CD4-positive, alpha-beta T cell treated with Interleukin-12 subunit alpha and Interleukin-12 subunit beta, for 1 hour (primary cell): Measurements from ENCODE around the gene PAM16.
"Not testable (repeated sequence)": the region's sequence is repeated elsewhere in the genome, so short reads cannot be mapped to it uniquely, and the experiment has no call there.

ENCODE experiments used
- DNase-seq: peaks from one replicate; pipeline ENCODE4 v3.0.0-alpha.2; 2020

The PAM16 gene

DNA sequence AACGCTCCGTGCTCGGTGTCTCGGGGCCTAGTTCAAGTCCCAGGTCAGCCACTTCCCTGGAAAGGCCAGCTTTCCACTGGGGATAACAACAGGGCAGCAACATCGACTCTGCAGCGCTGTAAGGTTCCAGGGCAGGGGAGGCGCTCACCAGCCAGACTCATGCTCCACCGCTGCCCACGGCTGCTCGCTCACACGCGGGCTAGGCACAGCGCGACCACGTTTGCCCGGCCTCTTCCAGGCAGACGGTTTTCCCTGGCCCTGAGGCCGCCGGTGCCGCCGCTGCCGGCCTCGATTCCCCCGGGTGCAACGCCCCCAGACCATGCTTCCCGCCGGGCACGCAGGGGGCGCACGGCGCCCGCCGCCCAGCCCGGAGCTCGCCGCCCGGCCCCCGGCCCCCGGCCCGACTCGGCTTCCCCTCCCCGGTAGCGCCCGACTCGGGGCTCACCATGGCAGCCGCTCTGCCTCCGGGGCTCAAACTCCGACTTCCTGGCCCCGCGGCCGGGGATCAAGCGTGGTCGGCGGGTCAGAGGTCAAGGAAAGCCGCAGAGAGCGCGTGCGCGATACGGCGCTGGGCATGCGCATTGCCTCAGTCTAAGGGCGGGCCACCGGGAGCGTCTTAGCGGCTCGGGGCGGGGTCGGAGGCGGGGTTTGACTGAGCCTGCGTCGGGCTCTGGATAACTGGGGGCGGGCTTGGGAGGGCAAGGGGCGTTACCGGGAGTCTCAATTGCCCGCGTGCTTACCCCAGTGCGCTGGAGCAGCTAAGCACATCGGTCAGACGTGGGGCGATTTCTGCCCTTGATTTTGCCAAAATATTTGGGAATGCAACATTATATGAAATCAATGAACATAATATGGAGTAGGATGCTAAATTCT is at the start of gene PAM16:
PAM16 (minus strand) TSS at position 535 of the 873 bp plus-strand sequence; CDS start at position 448, 87 bp downstream.
- DNase-seq: peak; percentile 98

DNA sequence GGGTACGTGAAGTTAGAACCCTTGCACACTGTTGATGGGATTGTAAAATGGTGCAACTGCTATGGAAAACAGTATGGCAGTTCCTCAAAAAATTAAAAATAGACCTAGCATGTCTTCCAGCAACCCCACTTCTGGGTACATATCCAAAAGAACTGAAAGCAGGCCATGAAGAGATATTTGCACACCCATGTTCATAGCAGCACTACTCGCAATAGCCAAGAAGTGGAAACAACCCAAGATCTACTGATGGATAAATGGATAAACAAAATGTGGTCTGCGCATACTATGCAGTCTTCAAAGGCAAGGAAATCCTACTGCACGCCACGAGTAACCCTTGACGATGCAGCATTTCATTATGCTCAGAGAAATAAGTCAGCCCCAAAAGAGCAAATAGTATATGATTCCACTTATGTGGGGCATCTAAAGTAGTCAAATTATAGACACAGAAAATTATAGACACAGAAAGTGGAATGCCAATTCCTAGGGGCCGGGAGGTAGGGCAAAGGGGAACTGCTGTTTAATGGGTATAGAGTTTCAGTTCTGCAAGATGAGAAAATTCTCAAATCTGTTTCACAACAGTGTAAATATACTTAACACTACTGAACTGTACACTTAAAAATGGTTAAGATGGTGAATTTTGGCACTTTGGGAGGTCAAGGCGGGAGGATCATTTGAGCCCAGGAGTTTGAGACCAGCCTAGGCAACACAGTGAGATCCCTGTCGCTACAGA is 48.0 kb upstream of the PAM16 start:
- no peak for DNase-seq

DNA sequence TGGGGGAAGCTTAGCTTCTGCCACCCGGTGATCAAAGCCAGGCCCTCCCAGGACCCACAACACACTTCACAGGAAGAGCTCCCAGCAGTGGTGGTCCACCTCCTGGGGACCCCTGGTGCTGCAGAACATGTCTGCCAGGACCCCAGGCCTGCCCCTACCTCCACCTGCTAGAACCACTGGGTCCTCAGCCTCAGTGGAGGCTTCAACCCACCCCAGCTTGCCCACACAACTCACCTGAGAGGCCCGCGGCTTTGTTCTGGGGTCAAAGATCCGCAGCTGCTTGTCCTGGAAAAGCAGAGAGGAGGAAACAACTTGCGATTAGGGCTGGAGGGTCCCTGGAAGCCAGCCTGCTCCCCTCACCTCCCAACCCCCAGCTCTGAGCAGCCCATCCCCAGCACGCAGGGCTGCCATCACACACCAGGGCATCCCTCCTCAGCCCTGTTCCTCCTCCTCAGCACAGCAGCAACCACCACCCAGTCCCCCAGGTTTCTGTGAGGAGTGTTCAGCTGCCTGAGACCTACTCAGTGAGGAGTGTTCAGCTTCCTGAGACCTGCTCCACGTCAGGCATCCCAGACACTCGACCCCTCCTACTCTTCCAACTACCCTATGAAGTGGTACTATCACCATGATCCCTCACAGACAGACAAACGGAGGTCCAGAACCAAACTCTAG is 44.1 kb upstream of the PAM16 start:
- DNase-seq: no peak

DNA sequence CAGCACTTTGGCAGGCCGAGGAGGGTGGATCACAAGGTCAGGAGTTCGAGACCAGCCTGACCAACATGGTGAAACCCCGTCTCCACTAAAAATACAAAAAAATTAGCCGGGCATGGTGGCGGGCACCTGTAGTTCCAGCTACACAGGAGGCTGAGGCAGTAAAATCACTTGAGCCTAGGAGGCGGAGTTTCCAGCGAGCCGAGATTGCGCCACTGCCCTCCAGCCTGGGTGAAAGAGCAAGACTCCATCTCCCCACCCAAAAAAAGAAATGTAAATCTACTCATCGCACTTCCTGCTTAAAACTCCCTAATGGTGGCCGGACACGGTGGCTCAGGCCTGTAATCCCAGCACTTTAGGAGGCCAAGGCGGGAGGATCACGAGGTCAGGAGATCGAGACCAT is 42.7 kb upstream of the PAM16 start:
- not testable (repeated sequence) for DNase-seq

DNA sequence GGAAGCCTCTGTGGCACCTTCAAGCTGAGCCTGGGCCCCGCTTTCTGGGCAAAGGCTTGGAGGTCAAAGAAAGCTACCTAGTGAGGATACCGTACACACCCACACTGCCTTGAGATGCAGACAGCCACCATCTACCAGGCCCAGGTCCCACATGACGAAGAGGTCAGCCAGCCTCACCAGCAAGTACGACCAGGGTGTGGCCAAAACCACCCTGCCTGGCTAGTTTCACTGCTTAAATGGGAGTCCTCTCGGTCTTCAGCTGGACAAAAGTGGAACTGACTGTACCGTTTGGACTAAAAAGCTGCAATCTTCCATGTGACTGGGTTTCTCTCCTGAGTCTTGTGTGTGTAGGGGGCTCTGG is 42.1 kb upstream of the PAM16 start:
- DNase-seq: no peak

DNA sequence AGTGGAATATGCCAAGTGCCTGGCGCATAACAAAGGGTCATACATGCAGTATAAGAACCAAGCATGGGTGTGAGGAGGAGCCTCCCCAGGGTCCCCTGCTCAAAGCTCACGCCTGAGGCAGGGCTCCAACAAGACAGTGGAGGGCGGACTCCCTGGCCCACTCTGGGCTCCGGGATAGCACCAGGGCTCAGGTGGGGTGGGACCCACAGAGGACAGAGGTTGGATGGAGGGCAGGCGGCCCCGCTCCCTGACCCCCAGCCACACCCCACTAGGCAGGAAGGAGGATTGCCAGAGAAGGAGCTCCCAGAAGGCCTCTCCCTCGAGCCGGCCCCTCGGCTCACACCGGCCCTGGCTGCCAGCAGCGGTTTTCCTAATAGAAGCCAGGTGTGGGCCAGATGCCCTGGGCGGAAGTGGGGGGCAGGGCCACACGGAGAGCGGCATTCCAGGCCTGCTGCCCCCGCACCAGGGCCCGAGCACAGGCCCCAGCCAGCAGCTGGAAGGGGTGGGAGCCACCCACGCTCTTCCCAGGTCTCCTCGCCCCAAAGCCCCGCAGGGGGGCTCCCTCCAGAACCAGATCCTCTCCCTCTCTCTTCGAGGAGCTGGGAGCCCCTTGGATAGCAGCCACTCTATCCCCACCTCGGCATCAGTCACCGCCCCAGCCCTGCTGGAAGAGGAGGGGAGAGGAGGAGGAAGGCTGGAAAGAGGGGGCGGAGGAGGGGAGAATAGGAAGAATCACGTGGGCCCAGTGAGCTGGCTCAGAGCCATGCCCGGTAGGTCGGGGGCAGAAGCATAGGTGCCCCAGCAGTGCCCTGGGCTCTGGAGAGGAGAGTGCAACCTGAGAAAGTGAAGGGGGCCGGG is 41.5 kb upstream of the PAM16 start:
- no peak for DNase-seq

DNA sequence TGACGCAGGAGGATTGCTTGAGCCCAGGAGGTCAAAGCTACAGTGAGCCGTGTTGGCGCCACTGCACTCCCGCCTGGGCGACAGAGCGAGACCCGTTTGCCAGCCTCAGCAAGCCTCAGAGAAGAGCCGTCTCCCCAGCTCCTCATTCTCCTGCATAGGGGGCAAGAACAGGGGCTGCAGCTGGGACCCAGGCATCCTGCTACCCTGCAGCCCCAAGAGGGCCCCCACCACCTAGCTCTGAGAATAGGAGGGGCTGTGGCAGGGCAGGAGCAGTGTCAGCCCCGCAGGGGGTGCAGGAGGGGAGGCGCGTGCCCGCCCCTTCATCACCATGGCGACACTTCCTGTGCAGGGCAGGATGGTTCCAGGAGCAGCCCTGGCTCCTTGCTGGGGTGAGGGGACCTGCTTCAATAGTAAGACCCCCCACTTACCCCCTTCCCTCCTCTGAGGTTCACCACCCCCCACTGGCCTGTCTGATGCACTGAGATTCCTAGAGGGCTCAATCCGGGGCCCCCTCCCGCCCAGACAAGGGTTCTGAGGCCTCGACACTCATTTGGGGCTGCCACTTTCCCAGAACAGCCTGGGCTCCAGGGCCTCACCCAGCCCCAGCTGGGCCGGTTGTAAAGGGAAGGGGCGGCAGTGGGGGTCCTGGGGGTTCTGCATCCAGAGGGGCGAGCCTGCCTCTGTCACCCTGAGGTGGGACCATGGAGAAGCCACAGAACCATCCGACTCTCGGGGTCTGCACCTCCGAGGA is 40.7 kb upstream of the PAM16 start:
- DNase-seq: no peak

DNA sequence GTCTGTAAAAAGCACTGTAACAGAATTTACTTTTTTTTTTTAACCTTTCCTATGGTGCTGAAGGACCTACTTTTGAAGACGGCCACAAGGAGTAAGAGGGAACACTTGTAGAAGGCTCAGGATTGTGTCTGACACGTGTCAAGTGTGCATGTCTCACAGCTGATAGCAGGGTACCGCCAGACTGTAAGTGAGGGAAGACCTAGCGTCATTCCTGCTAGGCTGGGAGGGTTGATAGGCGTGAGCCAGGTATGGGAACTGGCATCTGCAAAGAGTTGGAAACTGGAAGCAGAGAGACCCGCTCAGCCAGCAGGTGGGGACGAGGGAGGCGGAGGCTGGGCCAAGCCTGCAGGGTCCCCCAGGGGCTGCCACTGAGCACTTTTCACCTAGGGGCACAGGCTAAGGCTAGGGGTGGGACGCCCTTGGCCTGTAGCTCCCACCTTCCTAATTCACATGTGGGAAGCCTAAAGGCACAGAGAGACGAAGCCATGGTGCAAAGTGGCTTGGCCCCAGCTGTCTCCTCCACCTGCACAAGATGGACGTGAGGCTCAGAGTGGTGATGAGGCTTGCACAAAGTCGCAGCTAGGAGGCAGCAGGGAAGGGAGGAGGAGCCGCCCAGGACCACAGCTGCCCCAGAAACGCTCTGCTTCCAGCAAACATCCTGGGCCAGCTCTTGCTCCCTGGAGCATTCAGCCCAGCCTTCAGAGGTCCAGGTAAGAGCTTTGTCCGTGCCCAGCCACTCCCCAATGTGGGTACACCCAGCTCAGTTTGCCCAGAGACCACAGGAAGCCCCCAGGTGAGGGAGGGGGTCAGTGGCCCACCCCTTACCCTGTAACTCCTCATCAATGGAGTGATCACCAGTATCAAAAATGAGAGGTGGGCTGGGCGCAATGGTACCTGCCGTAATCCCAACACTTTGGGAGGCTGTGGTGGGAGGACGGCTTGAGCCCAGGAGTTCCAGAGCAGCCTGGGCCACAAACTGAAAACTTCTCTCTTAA is 39.4 kb upstream of the PAM16 start:
- DNase-seq: no peak

DNA sequence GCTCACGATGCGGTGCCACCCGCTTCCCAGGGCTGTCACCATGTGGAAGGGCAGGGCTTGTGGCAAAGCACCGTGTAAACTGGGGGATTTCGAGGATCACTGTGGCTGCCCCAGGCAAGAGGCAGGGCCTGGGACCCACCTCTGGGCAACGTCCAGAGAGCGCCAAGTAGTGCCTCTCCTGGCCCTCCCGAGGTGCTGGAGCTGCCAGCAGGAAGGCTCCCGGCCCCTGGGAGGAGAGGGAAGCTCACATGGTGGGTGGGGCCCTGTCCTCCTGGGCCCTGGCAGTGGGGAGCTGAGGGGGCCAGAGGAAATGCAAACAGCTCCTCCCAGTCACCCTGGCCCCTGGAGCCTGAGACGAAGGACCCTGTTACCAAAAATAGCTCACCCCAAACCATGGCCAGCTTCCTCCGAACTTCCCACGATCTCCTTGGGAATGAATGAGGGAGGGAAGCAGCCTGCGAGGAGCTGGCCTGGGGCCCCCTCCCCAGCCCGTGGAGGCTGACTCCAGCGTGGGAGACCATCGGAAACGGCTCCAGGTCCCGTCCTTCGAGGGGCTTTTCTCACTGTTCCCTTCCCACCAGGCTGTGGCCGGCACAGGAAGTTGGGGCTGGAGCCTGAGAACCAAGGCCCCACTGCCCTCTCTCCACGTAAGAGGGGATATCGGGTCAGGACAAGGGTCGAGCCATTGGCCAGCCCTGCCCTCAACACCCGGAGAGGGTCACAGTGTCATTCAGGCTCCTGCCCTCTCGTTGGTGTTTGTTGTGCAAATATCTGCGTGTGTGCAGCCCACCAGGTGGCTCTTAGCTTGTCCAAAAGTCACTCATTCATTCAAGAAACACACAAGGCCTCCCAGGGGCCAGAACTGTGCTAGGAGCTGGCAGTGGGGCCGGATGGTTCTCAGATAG is 38.2 kb upstream of the PAM16 start:
- DNase-seq: no peak

DNA sequence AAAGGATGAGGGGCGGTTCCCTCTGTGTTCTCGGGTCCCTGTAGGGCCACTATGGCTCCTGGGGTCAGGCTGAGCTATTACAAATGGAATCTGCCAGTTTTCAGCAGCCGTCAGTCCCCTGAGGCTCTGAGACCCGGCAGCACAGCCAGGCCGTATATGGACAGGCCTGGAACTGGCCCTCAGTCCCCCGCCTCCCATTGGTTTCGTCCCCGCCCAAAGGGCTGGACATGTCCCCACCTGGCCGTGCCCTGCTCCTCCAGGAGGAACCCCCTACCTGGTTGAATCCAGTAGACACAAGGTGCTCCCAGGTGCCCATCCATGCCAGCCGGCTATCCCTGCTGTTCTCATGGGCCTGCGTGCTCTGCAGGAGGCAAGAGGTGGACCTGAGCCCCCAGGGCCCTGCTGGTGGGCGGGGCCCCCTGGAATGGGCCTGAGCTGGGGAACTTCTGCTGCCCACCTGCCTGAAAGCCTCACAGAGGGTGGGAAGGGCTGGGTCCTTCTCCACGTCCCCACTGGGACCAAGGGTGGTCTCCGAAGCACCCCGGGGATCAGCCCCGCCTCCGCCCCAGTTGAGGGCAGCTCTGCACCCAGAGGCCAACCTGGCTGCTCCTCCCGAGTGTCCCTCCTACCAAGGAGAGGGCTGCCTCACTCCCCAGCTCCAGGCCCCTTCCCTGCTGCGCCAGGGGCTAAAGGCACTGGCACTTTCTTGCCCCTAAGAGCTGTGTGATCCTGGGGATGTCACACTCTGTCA is 37.3 kb upstream of the PAM16 start:
- DNase-seq: no peak

DNA sequence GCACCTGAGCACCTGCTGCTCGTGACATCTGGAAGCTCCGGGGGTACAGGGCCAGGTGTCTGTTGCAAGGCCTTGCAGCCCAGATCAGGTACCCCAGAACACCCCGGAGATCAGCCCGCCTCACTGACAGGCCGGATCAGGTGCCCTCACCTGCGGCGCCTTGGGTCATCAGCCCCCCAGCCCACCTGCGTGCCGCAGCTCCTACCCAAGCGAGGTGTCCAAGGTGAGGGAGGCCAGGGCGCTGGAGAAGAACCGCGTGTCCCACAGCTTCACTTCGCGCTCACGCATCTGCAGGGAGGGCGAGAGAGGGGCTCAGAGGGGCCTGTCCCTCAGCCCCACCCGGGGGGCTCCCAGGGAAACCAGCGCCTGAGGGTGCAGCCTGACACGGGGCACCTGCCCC is 36.7 kb upstream of the PAM16 start:
- no peak for DNase-seq

DNA sequence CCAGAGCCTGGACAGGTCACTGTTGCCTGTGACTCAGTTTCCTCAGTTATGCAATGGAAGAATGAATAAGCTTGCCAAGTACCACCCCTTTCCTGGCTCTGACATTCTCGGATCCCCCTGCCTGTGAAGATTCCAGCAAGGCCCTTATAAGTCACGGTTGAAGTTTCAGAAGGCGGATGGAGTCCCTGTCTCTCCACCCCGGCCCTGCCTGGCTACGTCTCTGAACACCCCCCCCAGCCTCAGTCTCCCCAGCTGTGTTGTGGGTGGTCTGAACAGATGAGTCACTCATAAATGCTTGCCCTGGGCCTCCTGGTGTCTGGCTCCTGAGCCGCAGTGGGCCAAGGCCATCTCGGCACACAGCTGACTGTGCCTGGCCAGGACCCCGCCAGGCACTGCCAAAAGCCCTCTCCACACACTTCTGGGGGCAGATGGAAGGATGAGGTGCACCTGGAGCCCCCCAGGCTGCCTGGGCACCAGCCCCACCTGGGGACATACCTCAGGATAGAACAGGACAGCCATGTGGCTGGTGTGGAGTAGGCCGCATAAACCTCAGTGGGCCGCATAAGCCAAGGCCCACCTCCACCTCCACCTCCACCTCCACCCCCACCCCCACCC is 35.9 kb upstream of the PAM16 start:
- DNase-seq: no peak

DNA sequence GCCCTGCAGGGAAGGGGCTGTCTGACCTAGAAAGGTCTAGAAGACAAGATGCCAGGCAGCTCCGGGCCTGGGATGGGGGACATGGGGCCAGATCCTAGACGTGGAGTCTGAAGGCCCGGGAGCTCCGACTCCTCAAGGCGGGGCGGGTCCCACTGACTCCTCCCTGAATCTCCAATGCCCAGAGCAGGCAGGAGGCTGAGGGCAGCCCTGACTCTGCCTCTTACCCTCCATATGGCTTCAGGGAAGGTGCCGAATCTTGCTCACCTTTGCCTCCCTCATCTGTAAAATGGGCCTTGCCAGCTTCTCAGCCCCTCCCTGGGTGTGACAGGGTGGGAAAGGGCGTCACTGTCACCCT is 35.3 kb upstream of the PAM16 start:
- DNase-seq: no peak

DNA sequence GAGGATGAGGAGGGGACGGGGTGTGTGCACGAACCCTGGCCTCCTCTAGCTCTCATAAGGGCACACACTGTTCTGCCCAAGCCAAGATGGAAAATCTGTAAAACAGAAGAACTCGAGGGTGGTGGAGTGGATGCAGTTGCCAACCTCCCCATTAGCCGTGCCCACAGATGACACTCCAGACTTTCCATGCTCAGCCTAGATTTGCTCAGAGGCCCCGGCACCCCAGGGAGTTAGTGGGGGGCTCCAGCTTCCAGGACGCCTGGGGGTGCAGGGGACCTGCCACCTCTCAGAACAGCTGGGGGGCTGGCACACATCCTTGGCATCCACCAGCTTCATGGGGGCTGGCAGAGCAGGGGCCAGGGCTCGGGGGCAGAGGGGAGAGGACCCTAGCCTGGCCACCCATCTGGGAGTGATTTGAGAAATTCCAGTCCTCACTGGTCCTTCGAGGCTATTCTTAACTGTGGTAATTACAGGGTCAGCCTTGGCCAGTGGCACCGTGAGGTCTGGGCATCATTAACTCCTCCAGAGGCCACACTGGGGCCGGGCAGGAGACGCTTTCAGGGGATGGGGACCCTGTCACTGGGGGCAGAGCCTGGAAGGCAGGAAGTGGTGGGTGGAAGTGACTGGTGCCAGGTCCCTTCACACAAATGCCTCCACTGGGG is 34.8 kb upstream of the PAM16 start:
- no peak for DNase-seq

DNA sequence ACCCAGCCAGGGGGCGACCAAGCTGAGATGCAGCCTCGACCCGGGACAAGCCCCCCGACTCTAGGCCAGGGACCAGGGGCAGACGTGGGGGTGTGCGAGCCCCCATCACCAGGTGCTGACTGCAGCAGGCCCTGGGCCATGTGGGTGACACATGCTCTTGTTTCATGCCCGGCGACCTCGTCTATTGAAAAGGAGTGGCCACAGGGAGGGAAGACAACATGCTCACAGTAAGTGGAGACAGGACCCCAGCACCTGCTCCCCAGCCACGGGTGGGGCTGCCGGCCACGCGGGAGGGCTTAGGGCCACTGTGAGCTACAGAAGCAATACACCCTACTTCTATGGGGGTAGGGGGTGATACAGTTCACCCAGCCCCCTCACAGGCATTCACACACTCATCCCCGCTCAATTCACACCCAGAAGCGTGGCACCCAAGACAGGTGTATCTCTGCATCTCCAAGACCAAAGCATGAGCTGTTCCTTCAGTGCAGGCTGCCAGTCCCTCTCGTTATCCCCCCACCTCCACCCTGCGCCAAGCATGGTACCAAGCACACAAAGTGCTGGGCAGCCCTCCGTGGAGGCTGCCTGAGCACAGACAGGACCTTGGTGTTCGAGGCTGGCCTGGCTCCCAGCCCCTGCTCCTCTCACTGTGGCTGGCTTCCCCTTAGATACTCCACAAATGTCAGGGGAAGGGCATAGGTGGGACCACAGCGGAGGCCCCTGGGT is 34.1 kb upstream of the PAM16 start:
- DNase-seq: no peak

DNA sequence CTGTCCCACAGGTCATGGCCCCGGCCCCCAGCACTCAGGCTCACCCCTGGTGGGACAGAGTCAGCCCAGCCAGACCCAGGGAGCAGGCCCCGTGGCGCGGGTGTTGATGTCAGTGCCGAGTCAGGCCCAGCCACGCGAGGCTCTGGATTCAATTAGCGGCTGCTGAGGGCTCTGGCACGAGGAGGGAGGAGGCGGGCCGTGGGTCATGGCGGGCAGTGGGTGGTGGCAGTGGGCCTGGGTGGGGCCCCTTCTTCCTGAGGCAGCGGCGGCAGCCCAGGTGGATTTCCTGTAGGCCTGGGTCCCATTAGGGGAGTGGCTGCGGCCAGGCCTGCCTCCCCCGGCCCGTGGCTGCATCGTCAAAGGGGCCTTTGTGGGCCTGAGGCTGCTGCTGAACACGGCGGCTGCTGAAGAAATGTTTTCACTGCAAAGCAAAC is 33.4 kb upstream of the PAM16 start:
- no peak for DNase-seq
